Kidney glomerular epithelial cell (primary cell): ENCODE measurements around the gene PYGL.
A peak's percentile ranks its signal among the peaks of the same experiment; 100 is the strongest.
"Not testable (repeated sequence)": the region's sequence is repeated elsewhere in the genome, so short reads cannot be mapped to it uniquely, and the experiment has no call there.

ENCODE experiments used
- DNase-seq: peaks from one replicate; lab custom pipeline; 2025; lab: John Stamatoyannopoulos, UW

The PYGL gene

DNA sequence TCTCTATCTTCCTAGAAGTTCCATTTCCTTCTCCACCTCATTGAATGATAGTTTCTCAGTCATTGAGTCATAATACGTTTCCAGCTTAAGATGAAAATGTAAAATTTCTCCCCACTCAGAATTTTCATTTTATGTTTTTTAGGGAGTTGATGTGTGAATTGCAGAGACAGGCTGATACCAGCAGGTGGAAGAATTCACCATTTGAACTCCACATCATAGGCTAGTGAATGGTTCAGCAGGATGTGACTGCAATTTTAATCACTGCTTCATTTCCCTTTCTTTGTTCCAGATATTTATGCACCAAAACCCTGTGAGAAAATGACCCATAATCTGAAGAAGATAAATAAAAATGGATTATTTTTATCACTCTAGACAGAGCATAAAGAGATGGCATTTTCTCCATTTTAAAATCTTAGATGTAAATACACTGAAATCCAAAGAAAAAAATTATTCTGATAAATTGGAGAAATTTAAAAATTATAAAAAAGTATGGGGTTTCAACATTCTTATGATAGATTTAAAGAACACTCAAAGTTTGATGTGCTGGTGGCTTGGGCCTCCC lies 10.6 kb upstream of the PYGL start:
- peak; percentile 62 for DNase-seq

- no peak for DNase-seq
Observed at GRCh38 chr14:50953502-50953901, 9.2 kb upstream of the PYGL start.

DNA sequence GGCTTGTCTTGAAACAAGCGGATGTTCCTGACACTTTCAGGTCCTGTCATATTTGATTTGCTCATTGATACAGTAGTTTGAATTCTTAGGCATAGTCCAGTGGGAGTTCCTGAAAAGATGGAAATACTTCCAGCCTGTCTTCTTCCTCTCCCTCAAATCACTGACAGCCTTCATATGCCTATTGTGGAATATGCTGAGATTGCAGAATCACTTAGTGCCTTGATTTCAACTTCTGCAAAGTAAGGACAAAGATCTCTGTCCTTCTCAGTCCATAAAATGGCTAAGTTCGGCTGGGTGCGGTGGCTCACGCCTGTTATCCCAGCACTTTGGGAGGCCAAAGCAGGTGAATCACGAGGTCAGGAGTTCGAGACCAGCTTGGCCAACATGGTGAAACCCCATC lies 6.7 kb upstream of the PYGL start:
- no peak for DNase-seq

GRCh38 chr14:50948205-50948604 lies 3.9 kb upstream of the PYGL start:
- no peak for DNase-seq

DNA sequence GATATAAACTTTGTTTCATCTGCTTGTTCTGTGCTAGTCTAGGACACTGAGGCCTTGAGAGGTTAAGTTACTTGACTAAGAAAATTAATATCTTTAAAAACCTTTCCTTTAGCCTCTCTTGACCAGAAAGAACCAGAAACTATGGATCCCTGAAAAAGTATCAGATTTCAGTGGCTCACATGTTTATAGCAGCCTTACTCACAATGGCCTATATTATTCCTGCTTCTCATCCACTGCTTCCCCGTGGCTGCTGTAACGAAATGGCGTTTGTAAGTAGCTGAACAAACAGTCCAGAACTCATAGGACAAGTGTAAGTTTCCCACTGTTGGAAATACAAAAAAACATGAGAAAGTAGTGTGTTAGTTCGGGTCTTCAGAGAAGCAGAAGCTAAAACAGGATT lies 3.2 kb upstream of the PYGL start:
- no peak for DNase-seq

DNA sequence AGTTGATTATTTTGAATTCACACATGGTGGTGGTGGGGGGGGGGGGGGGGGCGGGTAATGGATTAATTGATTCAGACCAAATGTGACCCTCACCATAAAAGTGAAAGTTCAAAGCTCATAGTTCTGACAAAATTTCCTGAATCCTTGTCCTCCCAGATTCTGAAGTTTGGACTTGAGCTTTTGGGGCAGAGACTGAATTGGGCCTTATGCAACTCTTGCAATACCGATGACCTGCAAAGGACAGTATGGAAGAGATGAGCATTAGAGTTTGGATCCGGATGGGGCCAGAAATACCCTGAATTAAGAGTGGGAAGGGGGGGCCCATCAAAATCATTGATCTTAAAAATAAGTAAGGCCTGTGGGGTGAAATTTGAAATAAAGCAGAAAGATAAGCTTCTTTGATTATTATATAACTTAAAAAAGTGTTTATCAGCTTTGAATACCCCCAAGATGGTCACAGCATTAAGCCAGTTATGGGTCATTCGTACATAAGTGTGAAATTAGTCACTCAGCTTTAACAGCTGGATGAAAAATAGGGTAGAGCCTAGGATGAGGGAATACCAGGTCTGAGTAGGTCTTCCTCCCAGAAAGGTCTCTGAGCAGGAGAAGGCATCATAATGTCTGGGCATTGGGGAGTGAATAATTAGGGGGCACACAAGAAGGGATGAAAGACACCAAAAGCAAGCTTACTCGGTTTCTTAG lies 2.1 kb upstream of the PYGL start:
- DNase-seq: no peak

GRCh38 chr14:50944647-50945413 lies 547 bp upstream of the PYGL start:
- peak; percentile 25 for DNase-seq

DNA sequence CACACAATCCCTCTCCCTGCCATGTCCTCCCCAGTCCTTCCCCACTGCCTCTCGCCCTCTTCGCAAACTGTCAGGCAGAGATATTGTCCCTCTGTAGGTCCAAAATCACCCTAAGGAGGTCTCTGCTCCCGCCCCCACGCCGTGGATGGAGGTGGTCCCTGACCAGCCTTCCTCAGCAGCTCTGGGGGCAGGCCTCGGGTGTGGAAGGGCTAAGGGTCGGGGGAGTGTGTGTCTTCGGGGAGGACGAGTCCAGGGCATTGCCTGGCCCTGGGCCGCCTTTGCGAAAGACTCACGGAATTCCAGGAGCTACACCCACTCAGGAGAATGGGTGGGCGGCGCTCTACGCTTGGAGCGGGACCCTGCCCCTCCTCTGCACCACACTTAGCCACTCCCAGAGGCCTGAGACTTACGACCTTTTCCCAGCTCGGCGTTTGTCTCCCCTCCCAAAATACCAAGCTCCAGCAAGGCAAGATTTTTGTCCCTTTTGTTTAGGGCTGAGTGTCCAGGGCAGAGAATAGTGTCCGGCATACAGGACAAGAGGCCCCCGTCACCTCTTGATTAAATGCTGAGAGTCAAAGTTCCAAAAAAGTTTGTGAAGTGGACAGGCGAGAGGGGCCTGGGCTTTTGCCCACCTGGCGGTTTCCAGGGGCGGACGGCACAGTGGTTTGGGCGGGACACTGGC lies 881 bp downstream of the PYGL start:
- DNase-seq: no peak

GRCh38 chr14:50941638-50942037 lies 2.6 kb downstream of the PYGL start:
- not testable (repeated sequence) for DNase-seq

- DNase-seq: no peak
Observed at GRCh38 chr14:50941151-50941550, 3.1 kb downstream of the PYGL start.

GRCh38 chr14:50937800-50938199 lies 6.5 kb downstream of the PYGL start:
- no peak for DNase-seq

- DNase-seq: peak; percentile 31
Observed at GRCh38 chr14:50937325-50937724, 7.0 kb downstream of the PYGL start.

DNA sequence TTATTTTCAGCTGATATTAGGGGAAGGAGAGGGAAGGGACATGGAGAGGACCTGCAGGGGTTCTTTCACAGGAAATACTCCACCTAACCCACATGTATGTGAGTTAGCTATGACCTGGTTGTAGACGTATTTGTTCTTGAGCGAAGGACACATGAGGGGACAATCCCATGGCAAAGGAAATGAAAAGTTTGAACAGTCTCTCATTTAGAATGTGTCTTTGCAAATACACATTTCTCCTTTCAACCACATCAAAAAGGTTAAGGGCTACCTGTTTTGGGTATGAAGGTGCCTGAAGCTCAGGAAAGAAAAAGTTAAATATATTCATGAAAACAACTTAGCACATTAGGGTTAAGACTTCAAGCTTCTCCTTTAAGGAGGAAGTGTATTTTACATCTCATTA lies 7.4 kb downstream of the PYGL start:
- DNase-seq: no peak

DNA sequence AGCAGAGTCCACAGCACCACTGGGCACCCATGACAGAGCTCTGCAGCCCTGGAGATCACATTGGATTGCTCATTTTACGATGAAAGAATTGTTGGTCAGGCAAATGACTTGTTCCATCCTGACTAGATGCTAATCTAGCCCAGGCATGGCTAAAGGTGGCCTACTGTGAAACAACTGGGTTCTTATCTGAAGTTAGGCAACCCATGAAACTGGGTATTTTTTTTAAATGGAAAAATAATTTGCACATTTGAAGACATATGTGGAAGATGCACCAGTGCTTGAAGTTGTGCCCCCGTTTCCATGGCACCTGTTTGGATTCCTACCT lies 8.3 kb downstream of the PYGL start:
- DNase-seq: no peak

DNA sequence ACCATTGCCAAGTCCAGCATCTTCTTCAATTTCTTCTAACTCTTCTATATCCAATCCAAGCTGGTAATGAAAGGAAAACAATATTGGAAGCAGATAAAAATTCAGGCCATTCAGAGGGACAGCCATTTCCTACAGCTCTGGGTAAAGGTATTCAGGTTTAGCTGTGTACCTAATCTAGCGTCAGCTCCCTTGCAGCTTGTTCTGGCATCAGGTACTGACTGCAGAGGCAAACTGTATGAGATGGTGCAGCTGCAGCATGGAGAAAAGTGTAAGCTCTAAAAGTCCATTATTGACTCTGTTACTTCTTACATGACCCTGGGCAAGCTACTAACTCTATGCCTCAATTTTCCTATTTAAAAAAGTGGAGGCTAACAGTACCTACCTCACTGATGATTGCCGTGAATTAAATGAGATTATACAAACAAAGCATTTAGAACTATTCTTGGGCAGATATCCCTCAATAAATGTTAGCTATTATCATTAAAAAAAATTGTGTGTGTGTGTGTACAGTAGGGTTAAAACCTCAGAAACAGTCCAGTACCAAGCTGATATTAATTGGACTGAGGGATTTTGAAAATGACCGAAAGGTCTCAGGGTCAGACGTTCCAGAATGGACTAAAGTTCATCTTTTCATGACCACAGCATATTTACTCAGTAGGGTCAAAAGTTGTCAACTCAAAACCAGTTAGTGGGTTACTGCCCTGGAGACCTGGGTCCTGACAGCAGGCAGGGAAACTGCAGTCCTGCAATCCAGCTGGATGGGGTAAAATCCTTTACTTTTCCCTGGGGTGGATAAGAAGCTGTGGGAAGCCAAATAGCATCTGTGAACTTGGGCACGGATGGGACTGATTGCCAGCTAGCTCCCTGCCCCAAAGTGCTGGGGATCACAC lies 8.9 kb downstream of the PYGL start:
- DNase-seq: no peak

DNA sequence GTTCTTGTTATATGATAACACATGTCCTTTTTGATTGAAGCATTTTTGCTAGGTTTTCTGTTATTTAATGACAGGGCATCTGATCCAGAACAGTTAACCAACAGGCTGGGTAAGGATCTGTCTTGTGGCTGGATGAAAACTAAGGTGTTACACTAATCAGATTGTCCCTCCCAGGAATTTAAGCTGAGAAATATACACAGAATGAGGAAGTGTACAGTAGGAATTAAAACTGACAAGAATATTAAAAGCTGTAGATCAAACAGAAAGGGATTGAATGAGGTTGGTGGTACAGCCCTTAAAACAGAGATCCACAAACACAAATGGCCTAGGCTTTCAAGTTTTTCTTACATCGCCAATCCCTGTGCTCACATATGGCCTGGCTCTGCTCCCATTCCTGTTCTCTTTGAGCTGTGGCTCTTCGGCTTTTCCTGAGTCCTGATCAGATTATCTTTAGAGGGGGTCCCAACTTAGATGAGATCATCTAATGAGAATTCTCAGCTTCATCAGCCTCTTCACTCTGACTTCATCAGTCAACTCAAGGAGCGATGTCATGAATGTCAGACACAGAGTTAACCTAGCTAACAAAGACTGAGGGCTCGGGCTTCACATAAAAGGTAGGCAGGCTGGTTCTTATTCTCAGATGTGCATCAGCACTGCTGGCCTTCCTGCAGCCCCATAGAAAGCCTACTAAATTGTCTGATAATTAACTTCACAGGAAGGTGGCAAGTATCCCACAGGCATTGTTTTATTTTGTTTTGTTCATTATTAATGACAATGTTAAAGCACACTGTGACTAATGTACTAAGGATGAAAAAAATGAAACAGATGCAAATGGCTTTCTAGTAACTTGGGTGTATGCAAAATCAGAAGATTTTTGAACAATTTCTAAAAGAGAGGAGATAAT lies 11.4 kb downstream of the PYGL start:
- DNase-seq: peak; percentile 79

GRCh38 chr14:50932156-50932555 lies 12.1 kb downstream of the PYGL start:
- no peak for DNase-seq

DNA sequence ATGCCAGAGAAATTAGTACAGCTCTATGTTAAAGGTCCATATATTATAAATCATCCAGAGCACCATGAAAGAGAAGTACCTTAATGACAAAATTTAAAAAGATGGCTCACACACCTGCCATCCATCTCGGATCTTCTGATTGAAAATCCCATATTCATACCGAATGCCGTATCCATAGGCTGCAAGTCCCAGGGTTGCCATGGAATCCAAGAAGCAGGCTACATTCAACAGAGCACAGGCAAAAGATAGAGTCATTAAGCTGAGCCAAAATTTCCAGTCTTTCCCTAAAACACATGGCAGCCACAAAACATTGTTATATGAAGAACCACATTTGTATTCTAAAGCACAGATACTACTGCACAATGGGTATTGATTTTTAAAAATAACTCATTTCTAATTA lies 12.7 kb downstream of the PYGL start:
- no peak for DNase-seq

DNA sequence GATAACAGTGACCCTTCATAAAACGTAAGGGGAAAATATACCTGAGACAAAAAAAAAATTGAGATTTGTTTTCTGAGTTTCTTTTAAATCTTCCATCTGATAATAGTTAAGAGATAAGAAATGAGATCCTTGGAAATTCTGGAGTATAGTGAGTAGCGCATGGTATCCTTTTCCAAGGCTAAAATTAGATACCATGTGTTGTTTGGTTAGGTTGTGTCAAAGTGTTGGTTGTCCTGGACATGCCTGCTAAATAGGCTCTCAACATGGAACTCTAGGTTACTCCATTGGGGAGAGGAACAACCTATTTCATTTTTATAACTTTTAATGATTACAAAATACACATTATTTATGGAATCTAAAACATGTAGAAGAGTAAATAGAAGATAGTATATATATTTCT lies 14.8 kb downstream of the PYGL start:
- no peak for DNase-seq

GRCh38 chr14:50928002-50928635 lies 16.2 kb downstream of the PYGL start:
- peak; percentile 19 for DNase-seq
